Embryonic facial prominence (tissue), 1 donor: Measurements from ENCODE around the gene RASGEF1C.
"Not testable (repeated sequence)": the region's sequence is repeated elsewhere in the genome, so short reads cannot be mapped to it uniquely, and the experiment has no call there.

Experiments used
- DNase-seq: peaks from one replicate; pipeline ENCODE4 v3.0.0-alpha.2; 2016; ENCODE audit errors: extremely low spot score

The RASGEF1C gene

GRCh38 chr5:180135967-180136629, 72.9 kb downstream of the RASGEF1C start:
- DNase-seq, result no peak

GRCh38 chr5:180135128-180135955, 73.7 kb downstream of the RASGEF1C start:
- no peak for DNase-seq

- no peak for DNase-seq
Observed at GRCh38 chr5:180133971-180134508, 75.0 kb downstream of the RASGEF1C start.

- DNase-seq, result no peak
Observed at GRCh38 chr5:180133551-180133950, 75.5 kb downstream of the RASGEF1C start.

- no peak for DNase-seq
Observed at GRCh38 chr5:180133060-180133459, 76.0 kb downstream of the RASGEF1C start.

GRCh38 chr5:180130876-180131740, 77.9 kb downstream of the RASGEF1C start:
- DNase-seq, result no peak

GRCh38 chr5:180130291-180130869, 78.6 kb downstream of the RASGEF1C start:
- no peak for DNase-seq

- no peak for DNase-seq
Observed at GRCh38 chr5:180129291-180130190, 79.5 kb downstream of the RASGEF1C start.

- no peak for DNase-seq
Observed at GRCh38 chr5:180128671-180129261, 80.2 kb downstream of the RASGEF1C start.

GRCh38 chr5:180127682-180128670, 81.0 kb downstream of the RASGEF1C start:
- no peak for DNase-seq

- no peak for DNase-seq
Observed at GRCh38 chr5:180126716-180127681, 82.0 kb downstream of the RASGEF1C start.

- DNase-seq, result not testable (repeated sequence)
Observed at GRCh38 chr5:180126156-180126555, 82.9 kb downstream of the RASGEF1C start.

GRCh38 chr5:180124662-180125061, 84.3 kb downstream of the RASGEF1C start:
- DNase-seq, result not testable (repeated sequence)

GRCh38 chr5:180122875-180123274, 86.1 kb downstream of the RASGEF1C start:
- no peak for DNase-seq

- no peak for DNase-seq
Observed at GRCh38 chr5:180121826-180122413, 87.1 kb downstream of the RASGEF1C start.

GRCh38 chr5:180120237-180121101, 88.5 kb downstream of the RASGEF1C start:
- no peak for DNase-seq
